ENCODE measurements around the gene GSK3A. TPM values are rescaled to one million over a fixed set of nuclear protein-coding genes. Genes with fewer than 3 reads are reported as not detected.
A peak's percentile ranks its signal among the peaks of the same experiment; 100 is the strongest.

Gene GSK3A
- total RNA-seq, 4 donors from 2014 or later: 24.7 to 34.5 (median 28.3) TPM

GRCh38 chr19:42278452-42279154, 36.2 kb upstream of the GSK3A start:
- no peaks in the 10 kb centered on the region for H3K27me3 ChIP-seq
- H3K4me1 ChIP-seq: peaks cover 3 to 91% (median 65%) of the 10 kb centered on the region in 4 donors
- no peaks in the 10 kb centered on the region for H3K9me3 ChIP-seq
- DNase-seq (ENCODE audit: low spot score in 2 of 2): no peak
- TF ChIP-seq POLR2A (IDR thresholded peaks at IDR 0.05) (no peak), EP300 (IDR thresholded peaks at IDR 0.05) (no peak)
- peaks cover 0 to 25% (median 11%) of the 10 kb centered on the region in 3 donors for H3K36me3 ChIP-seq
- WGBS, 2 donors: 38 to 49% methylated on average over 5 of the region's 5 CpGs
- no peak overlapping the region for H3K4me3 ChIP-seq
- peak overlapping the region; percentile 96 to 99 (median 97) for H3K27ac ChIP-seq

- 27 to 31% methylated on average over 6 to 10 of the region's 10 CpGs for WGBS, 2 donors
- TF ChIP-seq EP300 (IDR thresholded peaks at IDR 0.05): no peak
- TF ChIP-seq CTCF (IDR thresholded peaks at IDR 0.05): no peak
- no peak for TF ChIP-seq POLR2A (IDR thresholded peaks at IDR 0.05)
- peak overlapping the region; percentile 67 to 99 (median 96) for H3K27ac ChIP-seq
- H3K27me3 ChIP-seq: no peaks in the 10 kb centered on the region
- DNase-seq (ENCODE audit: low spot score in 2 of 2): no peak
- peaks cover 0 to 32% (median 18%) of the 10 kb centered on the region in 3 donors for H3K36me3 ChIP-seq
- no peak overlapping the region for H3K4me3 ChIP-seq
- peaks cover 3 to 87% (median 60%) of the 10 kb centered on the region in 4 donors for H3K4me1 ChIP-seq
- no peaks in the 10 kb centered on the region for H3K9me3 ChIP-seq
Measured at GRCh38 chr19:42277821-42278451, 35.5 kb upstream of the GSK3A start.

GRCh38 chr19:42276821-42277220, 34.4 kb upstream of the GSK3A start:
- no peaks in the 10 kb centered on the region for H3K27me3 ChIP-seq
- H3K9me3 ChIP-seq: no peaks in the 10 kb centered on the region
- H3K36me3 ChIP-seq: peaks cover 0 to 43% (median 19%) of the 10 kb centered on the region in 3 donors
- H3K4me1 ChIP-seq: peaks cover 0 to 84% (median 52%) of the 10 kb centered on the region in 4 donors
- peak overlapping the region in 3 of 4 donors; percentile 96 to 99 (median 97) for H3K27ac ChIP-seq
- TF ChIP-seq EP300 (IDR thresholded peaks at IDR 0.05): no peak
- TF ChIP-seq POLR2A (IDR thresholded peaks at IDR 0.05): no peak
- no peak for TF ChIP-seq CTCF (IDR thresholded peaks at IDR 0.05)
- H3K4me3 ChIP-seq: no peak overlapping the region
- DNase-seq (ENCODE audit: low spot score in 2 of 2): no peak
- WGBS, 2 donors: 70 to 72% methylated on average over 4 of the region's 4 CpGs

- Histone ChIP-seq H3K4me3 (no peak overlapping the region), H3K27ac (peak overlapping the region in 3 of 4 donors; percentile 33 to 99 (median 96)), H3K9me3 (no peaks in the 10 kb centered on the region), H3K36me3 (peaks cover 0 to 47% (median 19%) of the 10 kb centered on the region in 3 donors), H3K4me1 (peaks cover 0 to 84% (median 51%) of the 10 kb centered on the region in 4 donors), H3K27me3 (no peaks in the 10 kb centered on the region)
- 45 to 77% methylated on average over 3 of the region's 3 CpGs for WGBS, 2 donors
- no peak for TF ChIP-seq EP300 (IDR thresholded peaks at IDR 0.05)
- DNase-seq (ENCODE audit: low spot score in 2 of 2): no peak
Measured at GRCh38 chr19:42276284-42276683, 33.9 kb upstream of the GSK3A start.

GRCh38 chr19:42275517-42275916, 33.1 kb upstream of the GSK3A start:
- peak overlapping the region in 3 of 4 donors; percentile 33 to 99 (median 96) for H3K27ac ChIP-seq
- no peak overlapping the region for H3K4me3 ChIP-seq
- H3K4me1 ChIP-seq: peaks cover 0 to 84% (median 53%) of the 10 kb centered on the region in 4 donors
- H3K36me3 ChIP-seq: peaks cover 0 to 47% (median 19%) of the 10 kb centered on the region in 3 donors
- TF ChIP-seq POLR2A (IDR thresholded peaks at IDR 0.05) (no peak), EP300 (IDR thresholded peaks at IDR 0.05) (no peak), CTCF (IDR thresholded peaks at IDR 0.05) (no peak)
- H3K9me3 ChIP-seq: no peaks in the 10 kb centered on the region
- 79 to 81% methylated on average over 3 of the region's 3 CpGs for WGBS, 2 donors
- no peak for DNase-seq (ENCODE audit: low spot score in 2 of 2)
- no peaks in the 10 kb centered on the region for H3K27me3 ChIP-seq

GRCh38 chr19:42275103-42275502, 32.7 kb upstream of the GSK3A start:
- TF ChIP-seq CTCF (IDR thresholded peaks at IDR 0.05) (no peak), POLR2A (IDR thresholded peaks at IDR 0.05) (no peak), EP300 (IDR thresholded peaks at IDR 0.05) (no peak)
- Histone ChIP-seq H3K36me3 (peaks cover 0 to 47% (median 19%) of the 10 kb centered on the region in 3 donors), H3K27ac (peak overlapping the region in 2 of 4 donors; percentile 54 to 96), H3K4me1 (peaks cover 0 to 88% (median 58%) of the 10 kb centered on the region in 4 donors), H3K4me3 (no peak overlapping the region), H3K9me3 (no peaks in the 10 kb centered on the region), H3K27me3 (no peaks in the 10 kb centered on the region)
- DNase-seq (ENCODE audit: low spot score in 2 of 2): no peak
- 71 to 76% methylated on average over 7 of the region's 7 CpGs for WGBS, 2 donors
